Nasal cavity respiratory epithelium epithelial cell of viscerocranial mucosa (primary cell): ENCODE results near the gene AGT. TPM values are rescaled to one million over a fixed set of nuclear protein-coding genes. Genes with fewer than 3 reads are reported as not detected.

Experiments
- total RNA-seq: library from RNA; depleted of rRNA; stranded (reverse); fragments of >200 nt; gene quantifications from 2 replicates; pipeline ENCODE4 v1.2.3, GENCODE V29; 2014

Gene AGT
- 0.07 TPM in 1 of 2 replicates, not detected in the other for total RNA-seq

GRCh38 chr1:230713915-230714764 is at the start of gene AGT:
Gene AGT (minus strand): TSS chr1:230714122. CDS start chr1:230710823, 3,299 bp downstream.

DNA sequence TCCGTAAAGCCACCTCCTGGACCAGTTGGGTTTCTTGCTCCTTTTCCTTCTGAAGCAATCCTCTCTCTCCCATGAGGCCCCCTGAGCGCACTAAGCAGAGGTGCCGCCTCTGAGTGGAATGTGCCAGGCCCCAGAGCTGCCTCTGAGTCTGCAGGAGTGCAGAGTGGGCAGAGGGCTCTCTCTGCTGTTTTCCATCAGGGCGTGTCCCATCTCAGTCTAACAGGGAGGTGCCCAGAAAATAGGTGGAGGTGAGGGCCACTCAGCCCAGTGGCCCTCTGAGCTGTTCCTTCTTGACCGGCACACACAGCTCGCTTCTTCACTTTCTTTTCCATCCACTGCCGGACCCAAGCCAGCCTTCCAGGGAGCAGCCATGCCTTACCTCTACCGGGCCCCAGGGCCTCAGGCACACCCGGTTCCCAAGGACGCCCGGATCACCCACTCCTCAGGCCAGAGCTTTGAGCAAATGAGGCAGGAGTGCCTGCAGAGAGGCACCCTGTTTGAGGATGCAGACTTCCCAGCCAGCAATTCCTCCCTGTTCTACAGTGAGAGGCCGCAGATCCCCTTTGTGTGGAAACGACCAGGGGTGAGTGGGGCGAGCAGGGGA is 33.3 kb upstream of the AGT start, which contains the start of gene CAPN9:
Gene CAPN9, plus strand, starts transcription at position 262 of the 604 bp plus-strand sequence. Its CDS starts 109 bp downstream, at position 371.

Other genes starting within 250 kb of the AGT start
- gene COG2, start 71.6 kb downstream of the AGT start, total RNA-seq = 21.5 and 34.5 TPM in 2 replicates
- gene CAPN9, start 33.3 kb upstream of the AGT start, total RNA-seq = 0.07 TPM in 1 of 2 replicates, not detected in the other
- 11.6 and 18.1 TPM in 2 replicates for gene C1orf198, start 154.4 kb upstream of the AGT start, total RNA-seq